Transverse colon (tissue), 3 donors: ENCODE measurements around the gene RIMBP2.

Experiments
- CTCF ChIP-seq, 5 experiments: fragments of 200-600 bp in 3 of 5; fragments of 450-650 bp in 2 of 5; sonication (generic) in 3 of 5; IDR thresholded peaks; 1 replicate in 2 of 5; 2 replicates in 3 of 5; pipeline ENCODE4 v1.5.1; 2016 to 2017; ENCODE audit warnings: antibody characterized with exemption in 5 of 5, inconsistent platforms in 3 of 5, mild to moderate bottlenecking in 2 of 5, moderate library complexity in 1 of 5
- POLR2A ChIP-seq: fragments of 450-650 bp; IDR thresholded peaks from one replicate; pipeline ENCODE4 v1.6.1; 2016; ENCODE audit warnings: antibody characterized with exemption, mild to moderate bottlenecking, moderate library complexity

- TF ChIP-seq CTCF (IDR thresholded peaks at IDR 0.05) = no peak
- TF ChIP-seq POLR2A = no peak
These were observed 220.9 kb downstream of the RIMBP2 start for GRCh38 chr12:130495156-130495555.
